ENCODE results near the gene YEATS4.

YEATS4 gene

GRCh38 chr12:69396963-69397362 lies 37.4 kb downstream of the YEATS4 start:
- no peak for DNase-seq

- no peak for DNase-seq
Measured at GRCh38 chr12:69397978-69398377, 38.4 kb downstream of the YEATS4 start.

- no peak for DNase-seq
Measured at GRCh38 chr12:69401940-69402339, 42.4 kb downstream of the YEATS4 start.

DNA sequence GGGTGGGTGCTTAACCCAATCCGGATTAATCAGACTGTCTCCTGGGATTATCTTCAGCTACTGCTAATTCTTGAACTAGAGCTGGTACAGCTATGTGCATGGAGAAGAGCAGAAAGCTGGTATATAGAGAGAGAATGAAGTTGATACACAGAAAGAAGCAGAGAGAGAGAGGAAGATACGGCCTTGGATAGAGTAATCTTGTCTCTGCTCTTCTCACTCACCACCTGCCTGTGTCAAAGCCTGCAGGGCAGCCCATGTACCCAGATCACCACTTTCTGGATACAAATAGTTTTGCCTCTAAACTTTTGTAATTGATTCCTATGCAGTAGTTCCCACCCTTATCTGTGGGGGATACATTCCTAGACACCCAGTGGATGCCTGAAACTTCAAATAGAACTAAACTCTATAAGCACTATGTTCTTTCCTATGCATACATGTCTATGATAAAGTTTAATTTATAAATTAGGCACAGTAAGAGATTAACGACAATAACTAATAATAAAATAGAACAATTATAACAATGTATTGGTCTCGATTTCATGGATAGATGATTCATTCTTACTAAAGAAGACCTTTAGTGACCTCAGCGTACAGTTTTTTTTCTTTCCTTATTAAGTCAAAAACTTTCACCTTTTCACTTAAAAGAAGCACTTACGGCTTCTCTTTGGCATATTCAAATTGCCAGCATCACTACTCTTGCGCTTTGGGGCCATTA lies 45.5 kb downstream of the YEATS4 start:
- DNase-seq: no peak

DNA sequence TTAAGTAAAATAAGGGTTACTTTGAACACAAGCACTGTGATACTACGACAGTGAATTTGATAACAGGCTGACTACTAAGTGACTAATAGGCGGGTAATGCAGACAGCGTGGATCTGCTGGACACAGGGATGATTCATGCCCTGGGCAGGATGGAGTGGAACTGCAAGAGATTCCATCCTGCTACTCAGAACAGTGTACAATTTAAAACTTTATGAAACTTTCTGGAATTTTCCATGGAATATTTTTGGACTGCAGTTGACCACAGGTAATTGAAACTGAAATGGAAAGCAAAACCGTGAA lies 46.0 kb downstream of the YEATS4 start:
- no peak for DNase-seq

DNA sequence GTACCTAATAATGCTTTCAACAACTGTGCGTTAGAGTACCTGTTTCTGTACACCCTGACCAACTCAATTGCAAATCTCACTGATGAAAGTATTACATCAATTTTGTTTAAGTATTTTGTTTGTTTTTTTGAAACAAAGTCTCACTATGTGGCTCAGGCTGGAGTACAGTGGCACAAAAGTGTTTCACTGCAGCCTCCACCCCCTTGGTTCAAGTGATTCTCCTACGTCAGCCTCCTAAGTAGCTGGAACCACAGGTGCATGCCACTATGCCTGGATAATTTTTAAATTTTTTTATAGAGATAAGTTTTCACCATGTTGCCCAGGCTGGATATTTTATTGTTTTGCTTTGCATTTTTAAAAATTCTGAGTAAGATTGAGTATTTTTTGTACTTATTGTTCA lies 46.7 kb downstream of the YEATS4 start:
- DNase-seq: no peak

DNA sequence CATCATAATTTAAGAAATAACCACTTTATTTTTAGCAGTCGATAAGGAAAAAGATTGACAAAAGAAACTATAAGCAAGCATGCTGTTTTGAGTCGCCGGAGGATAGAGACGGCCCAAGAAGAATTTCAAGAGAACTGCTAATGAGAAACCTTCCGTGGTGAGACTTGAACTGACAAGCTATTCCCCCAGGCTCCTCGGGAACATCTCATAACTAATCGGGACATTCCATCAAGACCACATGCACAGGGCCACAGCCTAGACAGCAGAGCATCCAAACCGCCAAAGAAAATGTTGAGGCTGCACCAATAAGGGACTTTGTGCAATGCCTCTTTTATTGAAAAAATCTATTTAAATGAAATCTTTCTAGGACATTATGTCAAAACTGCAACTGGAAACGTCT lies 51.0 kb downstream of the YEATS4 start:
- no peak for DNase-seq

- no peak for DNase-seq
Measured at GRCh38 chr12:69412655-69413054, 53.1 kb downstream of the YEATS4 start.

DNA sequence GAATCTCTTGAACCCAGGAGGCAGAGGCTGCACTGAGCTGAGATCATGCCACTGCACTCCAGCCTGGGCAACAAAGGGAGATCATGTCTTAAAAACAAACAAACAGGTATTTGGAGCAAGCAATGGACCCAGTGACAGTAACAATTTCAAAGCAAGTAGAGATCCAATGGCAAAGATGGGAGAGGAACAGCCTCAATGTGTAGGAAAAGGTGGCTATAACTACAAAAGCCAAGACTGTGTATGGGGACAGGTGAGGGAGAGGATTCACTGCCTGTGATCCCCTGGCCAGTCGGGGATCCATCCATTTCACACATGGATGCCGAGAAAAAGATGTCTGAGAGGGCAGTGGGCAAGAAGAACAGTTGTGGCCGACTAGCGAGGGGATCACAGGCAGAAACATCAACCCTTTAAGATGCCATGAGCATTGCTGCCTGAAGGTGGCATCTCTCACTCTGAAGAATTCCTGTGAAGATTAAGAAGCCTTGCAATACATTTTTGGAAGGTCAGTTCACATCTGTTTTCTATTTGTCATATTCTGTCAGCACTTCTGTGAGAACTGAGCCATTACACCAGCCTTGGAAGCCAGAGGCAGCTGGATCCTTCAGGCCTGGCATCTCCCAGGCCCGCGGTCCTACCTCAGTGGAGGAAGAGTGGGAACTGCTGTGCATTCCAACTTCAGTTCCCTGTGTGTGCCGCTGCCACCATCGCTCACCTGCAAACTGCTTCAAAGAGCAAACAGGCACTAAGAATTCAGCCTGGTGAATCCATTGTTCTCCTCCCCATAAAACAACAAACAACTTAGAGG lies 56.1 kb downstream of the YEATS4 start:
- no peak for DNase-seq

- no peak for DNase-seq
Measured at GRCh38 chr12:69417231-69417630, 57.7 kb downstream of the YEATS4 start.

GRCh38 chr12:69417741-69418167 lies 58.2 kb downstream of the YEATS4 start:
- DNase-seq: no peak

- DNase-seq: no peak
Measured at GRCh38 chr12:69419701-69420100, 60.2 kb downstream of the YEATS4 start.

DNA sequence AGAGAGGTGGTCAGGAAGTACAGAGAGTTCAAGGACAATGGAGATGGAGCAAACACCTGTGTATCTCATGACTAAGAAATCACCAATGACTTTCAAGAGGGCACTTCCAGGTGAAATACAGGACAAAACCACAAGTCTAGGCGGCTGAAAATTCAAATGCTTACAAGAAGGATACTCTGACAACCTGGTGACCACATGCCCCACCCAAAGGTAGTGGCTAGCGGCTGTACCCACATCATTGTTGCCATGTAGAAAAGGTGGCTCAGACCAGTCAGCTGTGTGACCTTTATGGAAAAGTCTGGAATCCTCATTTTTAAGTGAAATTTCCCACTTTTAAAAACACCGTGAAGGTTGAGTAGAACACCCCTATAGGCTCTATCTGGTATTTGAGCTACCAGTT lies 62.0 kb downstream of the YEATS4 start:
- no peak for DNase-seq

DNA sequence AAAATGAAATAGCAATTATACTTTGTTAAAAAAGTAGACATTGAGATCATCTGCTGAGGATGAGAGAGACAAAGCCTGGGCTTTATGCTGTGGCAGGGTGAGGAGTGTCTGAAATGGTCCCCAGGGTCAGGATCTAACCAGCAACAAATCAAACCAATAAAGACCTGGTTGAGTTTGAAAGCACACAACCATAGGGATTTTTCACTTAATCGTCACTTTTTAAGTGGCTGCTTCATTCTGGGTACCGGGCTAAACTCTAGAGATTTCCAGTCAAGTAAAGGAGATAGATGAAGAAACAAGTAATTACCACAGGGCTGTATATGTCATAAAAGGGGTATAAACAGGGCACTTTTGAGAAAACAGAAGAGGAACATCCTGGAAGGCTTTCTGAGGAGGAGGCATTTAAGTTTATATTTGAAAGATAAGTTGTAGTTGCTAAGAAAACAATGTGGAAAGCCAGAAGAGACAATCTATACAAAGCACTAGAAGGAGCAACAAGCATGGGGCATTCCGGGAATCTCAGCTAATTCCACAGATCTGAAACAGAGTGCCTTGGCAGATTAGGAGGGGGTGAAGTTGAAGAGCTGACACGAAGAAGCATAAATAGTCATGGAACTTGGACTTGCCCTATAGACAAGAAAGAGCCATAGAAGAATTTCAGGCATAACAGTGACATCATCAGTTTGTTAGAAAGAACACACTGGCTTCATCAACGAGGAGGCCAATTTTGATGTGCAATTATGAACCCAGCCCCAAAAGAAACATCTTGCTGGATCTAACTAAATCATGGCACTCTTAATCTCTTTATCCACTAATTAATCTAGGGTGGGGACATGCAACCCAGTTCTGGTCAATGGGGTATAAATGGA lies 63.7 kb downstream of the YEATS4 start:
- DNase-seq: no peak

- no peak for DNase-seq
Measured at GRCh38 chr12:69425417-69425816, 65.9 kb downstream of the YEATS4 start.

DNA sequence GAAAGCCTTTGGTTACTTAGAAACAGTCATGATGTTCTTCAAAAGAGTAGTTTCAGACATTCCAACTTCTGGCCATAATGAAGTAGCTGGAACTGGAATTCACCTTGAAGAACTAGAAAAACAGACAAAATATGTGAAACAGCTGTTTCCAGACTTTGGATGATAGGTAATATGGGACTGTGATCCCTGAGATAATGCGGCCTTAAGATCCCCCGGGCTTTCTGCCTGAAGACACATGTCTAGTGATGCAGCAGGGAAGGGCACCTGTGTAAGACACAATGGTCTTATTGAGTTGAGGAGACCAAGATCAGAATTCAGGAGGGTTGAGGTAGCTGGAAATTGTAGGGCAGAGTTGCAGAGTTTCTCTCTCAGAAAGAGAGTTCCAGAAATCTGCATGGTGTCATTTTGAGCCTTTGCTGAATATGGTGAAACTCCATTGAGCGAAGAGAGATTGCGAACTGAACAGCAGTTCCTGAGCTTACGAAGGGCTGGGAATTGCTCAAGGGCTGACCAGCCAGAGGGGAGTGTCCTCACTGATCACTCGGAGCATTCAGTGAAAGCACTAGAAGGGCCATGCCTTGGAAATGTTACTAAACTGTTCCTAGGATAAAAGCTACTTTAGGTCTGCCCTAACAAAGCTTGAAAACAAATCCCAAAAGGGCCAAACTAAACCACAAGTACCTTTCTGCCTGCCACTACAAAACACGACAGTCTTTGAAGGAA lies 69.0 kb downstream of the YEATS4 start:
- no peak for DNase-seq

DNA sequence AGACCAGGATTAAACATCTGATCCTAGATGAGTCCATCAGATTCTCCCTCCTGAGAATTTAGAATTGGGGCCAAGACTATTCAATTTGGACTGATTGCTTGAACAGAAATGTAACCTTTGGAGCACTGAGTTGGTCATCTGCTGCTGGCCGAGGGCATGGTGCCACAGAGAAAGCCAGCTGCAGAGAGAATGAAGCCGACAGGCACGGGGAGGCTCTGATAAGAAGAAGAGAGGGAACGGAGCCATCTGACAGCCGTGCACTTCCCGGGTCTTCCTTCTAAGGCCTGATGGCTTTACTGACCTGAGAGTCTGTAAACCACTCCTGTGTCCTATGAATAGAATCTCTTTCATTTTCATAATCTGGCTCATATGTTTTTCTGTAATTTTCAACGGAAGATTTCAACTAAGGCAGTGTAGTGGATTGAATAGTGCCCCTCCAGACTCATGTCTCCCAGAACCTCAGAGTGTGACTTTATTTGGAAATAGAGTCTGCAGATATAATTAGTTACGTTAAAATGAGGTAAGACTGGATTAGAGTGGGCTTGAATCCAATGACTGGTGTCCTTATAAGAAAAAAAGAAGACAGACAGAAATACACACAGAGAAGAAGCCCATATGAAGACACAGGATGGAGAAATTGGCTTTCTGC lies 71.5 kb downstream of the YEATS4 start:
- DNase-seq: no peak

- DNase-seq: no peak
Measured at GRCh38 chr12:69431591-69432222, 72.2 kb downstream of the YEATS4 start.

DNA sequence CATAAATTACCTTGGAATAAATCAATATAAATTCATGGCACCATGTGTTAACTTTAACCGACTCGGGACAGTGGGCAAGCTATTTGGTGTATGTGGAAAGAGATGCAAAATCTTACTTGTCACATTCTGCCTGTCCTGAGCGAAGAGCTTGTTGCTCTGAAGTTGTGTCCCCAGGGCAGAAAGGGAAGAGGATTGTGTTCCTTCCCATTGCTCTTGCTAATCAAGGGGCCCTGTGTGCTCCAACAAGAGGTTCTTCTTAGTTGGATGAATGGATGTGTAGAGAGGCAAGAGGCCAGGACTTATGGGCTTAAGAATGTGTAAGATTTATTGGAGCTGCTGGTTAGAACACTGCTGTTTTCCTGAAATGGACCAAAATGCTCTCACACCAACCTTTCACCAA lies 74.1 kb downstream of the YEATS4 start:
- no peak for DNase-seq

- no peak for DNase-seq
Measured at GRCh38 chr12:69435644-69436043, 76.1 kb downstream of the YEATS4 start.

DNA sequence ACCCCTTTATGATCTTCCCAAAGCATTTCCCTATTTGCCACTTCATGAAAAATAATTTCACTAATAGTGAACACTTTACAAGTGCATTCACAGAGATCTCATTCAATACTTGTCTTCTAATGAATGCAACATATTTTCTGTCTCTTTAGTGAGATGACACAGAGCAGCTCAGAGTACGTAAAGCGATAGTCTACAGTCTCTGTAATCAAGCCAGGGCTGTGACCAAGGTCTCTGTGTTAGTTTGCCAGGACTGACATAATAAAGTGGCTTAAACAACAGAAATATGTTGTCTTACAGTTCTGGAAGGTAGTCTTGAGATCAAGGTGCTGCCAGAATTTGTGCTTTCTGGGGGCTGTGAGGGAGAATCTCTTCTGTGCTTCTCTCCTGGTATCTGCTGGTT lies 77.5 kb downstream of the YEATS4 start:
- no peak for DNase-seq

- no peak for DNase-seq
Measured at GRCh38 chr12:69438539-69438938, 79.0 kb downstream of the YEATS4 start.

Data from stimulated activated CD4-positive, alpha-beta T cell treated with anti-CD3 and anti-CD28 coated beads, Interleukin-2, amount 100 ng/mL, for 48 hours (primary cell).